Glutamatergic neuron (in vitro differentiated cells): ENCODE data around the gene PABPN1L. TPM values are rescaled to one million over a fixed set of nuclear protein-coding genes. Genes with fewer than 3 reads are reported as not detected.

ENCODE experiments used
- DNase-seq: peaks from one replicate; pipeline ENCODE4 v3.0.0; 2022
- H3K27ac Mint-ChIP-seq: one replicate; pipeline ENCODE4 v1.8.0; 2020; ENCODE audit warnings: mild to moderate bottlenecking, mixed read lengths, inconsistent platforms; ENCODE audit not compliant: unreplicated experiment
- H3K27me3 Mint-ChIP-seq: one replicate; pipeline ENCODE4 v1.8.0; 2020; ENCODE audit warnings: mild to moderate bottlenecking, moderate library complexity, mixed read lengths, inconsistent platforms; ENCODE audit not compliant: unreplicated experiment
- H3K36me3 Mint-ChIP-seq: one replicate; pipeline ENCODE4 v1.8.0; 2020; ENCODE audit warnings: mild to moderate bottlenecking, mixed read lengths, inconsistent platforms; ENCODE audit not compliant: unreplicated experiment
- H3K4me1 Mint-ChIP-seq: one replicate; pipeline ENCODE4 v1.8.0; 2020; ENCODE audit warnings: mild to moderate bottlenecking, low read depth, mixed read lengths, inconsistent platforms; ENCODE audit not compliant: unreplicated experiment
- H3K4me3 Mint-ChIP-seq: one replicate; pipeline ENCODE4 v1.8.0; 2020; ENCODE audit warnings: mild to moderate bottlenecking, mixed read lengths, inconsistent platforms; ENCODE audit not compliant: unreplicated experiment
- H3K9me3 Mint-ChIP-seq: one replicate; pipeline ENCODE4 v1.8.0; 2020; ENCODE audit warnings: mild to moderate bottlenecking, moderate library complexity, mixed read lengths, inconsistent platforms; ENCODE audit not compliant: unreplicated experiment
- CTCF ChIP-seq: fragments of 200-600 bp; sonication (generic); IDR thresholded peaks from one replicate; pipeline ENCODE4 v1.5.0; 2021; ENCODE audit not compliant: partially characterized antibody, unreplicated experiment
- total RNA-seq: library from RNA; stranded (reverse); fragmentation: NEBNext Ultra II Directional; extraction: Animal tissue kit (Norgen Biotek cat#: 25700); gene quantifications from one replicate; pipeline ENCODE4 v1.2.1, GENCODE V29; 2021; ENCODE audit not compliant: unreplicated experiment

PABPN1L gene
- total RNA-seq, 1 donor from 2014 or later, result 3.9 TPM

- no peak for DNase-seq
- Mint-ChIP-seq H3K36me3 (no peaks in the 10 kb centered on the region), H3K4me3 (no peak overlapping the region), H3K9me3 (peaks cover 2% of the 10 kb centered on the region), H3K27ac (no peak overlapping the region), H3K27me3 (peaks cover 2% of the 10 kb centered on the region), H3K4me1 (no peaks in the 10 kb centered on the region)
- no peak for TF ChIP-seq CTCF
These were observed 35.7 kb downstream of the PABPN1L start for GRCh38 chr16:88830783-88831182.

- Mint-ChIP-seq H3K27ac (no peak overlapping the region), H3K4me3 (no peak overlapping the region), H3K27me3 (peaks cover 2% of the 10 kb centered on the region), H3K36me3 (no peaks in the 10 kb centered on the region), H3K9me3 (peaks cover 3% of the 10 kb centered on the region), H3K4me1 (no peaks in the 10 kb centered on the region)
- no peak for DNase-seq
- TF ChIP-seq CTCF, result no peak
These were observed 36.2 kb downstream of the PABPN1L start for GRCh38 chr16:88830258-88830657.

DNA sequence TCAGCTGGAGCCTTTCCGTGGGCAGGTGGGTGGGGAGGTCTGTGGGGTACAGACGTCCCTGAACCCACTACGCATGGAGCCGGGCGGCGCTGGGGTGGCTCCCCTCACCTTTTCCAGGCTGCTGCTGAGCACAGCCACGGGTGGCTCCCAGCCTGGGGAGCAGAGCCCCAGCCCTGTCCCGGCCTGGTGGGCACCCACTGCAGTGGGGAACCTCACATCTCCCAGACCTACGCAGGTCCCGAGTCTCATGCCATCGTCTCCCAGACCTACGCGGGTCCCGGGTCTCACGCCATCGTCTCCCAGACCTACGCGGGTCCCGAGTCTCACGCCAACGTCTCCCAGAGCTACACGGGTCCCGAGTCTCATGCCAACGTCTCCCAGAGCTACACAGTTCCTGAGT lies 37.7 kb downstream of the PABPN1L start:
- Mint-ChIP-seq H3K4me1 (no peaks in the 10 kb centered on the region), H3K27ac (no peak overlapping the region), H3K27me3 (peaks cover 2% of the 10 kb centered on the region), H3K36me3 (no peaks in the 10 kb centered on the region), H3K9me3 (peaks cover 1% of the 10 kb centered on the region), H3K4me3 (no peak overlapping the region)
- DNase-seq, result no peak
- TF ChIP-seq CTCF, result no peak

DNA sequence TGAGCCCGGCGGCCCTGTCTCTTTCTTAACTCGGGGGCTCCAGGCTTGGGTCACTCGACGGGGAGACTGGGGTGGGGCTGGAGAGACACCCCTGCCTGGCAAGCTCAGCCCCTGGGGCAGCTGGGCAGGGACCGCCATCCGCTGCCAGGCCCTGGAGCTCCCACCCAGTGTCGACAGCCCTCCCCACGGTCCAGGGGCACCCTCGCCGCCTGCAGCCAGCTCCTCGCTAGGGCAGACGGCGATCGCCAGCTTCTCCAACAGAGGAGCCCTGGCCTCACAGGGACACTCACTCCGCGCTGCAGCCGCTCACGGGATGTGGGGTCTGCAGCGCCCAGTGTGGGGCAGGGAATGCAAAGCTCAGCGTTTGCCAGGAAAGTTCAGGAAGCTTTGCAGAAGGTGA lies 38.7 kb downstream of the PABPN1L start:
- H3K36me3 Mint-ChIP-seq, result no peaks in the 10 kb centered on the region
- no peak overlapping the region for H3K27ac Mint-ChIP-seq

More for the DNA sequence above, 38.7 kb downstream of the PABPN1L start:
- Mint-ChIP-seq H3K27me3 (peaks cover 5% of the 10 kb centered on the region), H3K4me1 (no peaks in the 10 kb centered on the region), H3K9me3 (peaks cover 1% of the 10 kb centered on the region), H3K4me3 (no peak overlapping the region)
- no peak for TF ChIP-seq CTCF
- DNase-seq, result no peak
